ENCODE data around the gene CHST11. TPM values are rescaled to one million over a fixed set of nuclear protein-coding genes. Genes with fewer than 3 reads are reported as not detected.

Gene CHST11
- total and polyA plus RNA-seq, 2 donors from 2014 or later = 2.0 to 23.3 TPM

- no peak for TF ChIP-seq CTCF (IDR thresholded peaks at IDR 0.05; ENCODE audit: borderline replicate concordance, extremely low read depth, insufficient read depth)
- Histone ChIP-seq H3K9ac (ENCODE audit: low read length in 3 of 3) (no peak overlapping the region), H3K4me3 (ENCODE audit: low read length in 3 of 3) (no peak overlapping the region), H3K27ac (ENCODE audit: low read depth in 2 of 2, low read length in 2 of 2) (no peak overlapping the region), H3K27me3 (ENCODE audit: control insufficient read depth, insufficient read depth, low read length) (no peaks in the 10 kb centered on the region), H3K9me3 (ENCODE audit: control insufficient read depth in 2 of 3, insufficient read depth in 1 of 3, low read length in 3 of 3) (no peaks in the 10 kb centered on the region), H3K36me3 (ENCODE audit: control insufficient read depth in 2 of 3, insufficient read depth in 3 of 3, low read length in 3 of 3) (no peaks in the 10 kb centered on the region), H3K4me1 (ENCODE audit: control insufficient read depth in 2 of 3, insufficient read depth in 2 of 3, low read depth in 1 of 3, low read length in 3 of 3) (no peaks in the 10 kb centered on the region)
- no peak for DNase-seq
- intact Hi-C loops (cut with DNase I) = no loop called here
- no peak for FAIRE-seq
Observed at GRCh38 chr12:104746467-104747088, 289.8 kb downstream of the CHST11 start.

GRCh38 chr12:104747330-104747729 lies 290.6 kb downstream of the CHST11 start:
- Histone ChIP-seq H3K36me3 (ENCODE audit: control insufficient read depth in 2 of 3, insufficient read depth in 3 of 3, low read length in 3 of 3) (no peaks in the 10 kb centered on the region), H3K9ac (ENCODE audit: low read length in 3 of 3) (no peak overlapping the region), H3K4me3 (ENCODE audit: low read length in 3 of 3) (no peak overlapping the region), H3K27me3 (ENCODE audit: control insufficient read depth, insufficient read depth, low read length) (no peaks in the 10 kb centered on the region), H3K4me1 (ENCODE audit: control insufficient read depth in 2 of 3, insufficient read depth in 2 of 3, low read depth in 1 of 3, low read length in 3 of 3) (no peaks in the 10 kb centered on the region), H3K27ac (ENCODE audit: low read depth in 2 of 2, low read length in 2 of 2) (no peak overlapping the region), H3K9me3 (ENCODE audit: control insufficient read depth in 2 of 3, insufficient read depth in 1 of 3, low read length in 3 of 3) (no peaks in the 10 kb centered on the region)
- FAIRE-seq (no peak), DNase-seq (no peak)
- no peak for TF ChIP-seq CTCF (IDR thresholded peaks at IDR 0.05; ENCODE audit: borderline replicate concordance, extremely low read depth, insufficient read depth)
- intact Hi-C loops (cut with DNase I) = no loop called here

GRCh38 chr12:104747955-104748354 lies 291.2 kb downstream of the CHST11 start:
- no peak for TF ChIP-seq CTCF (IDR thresholded peaks at IDR 0.05; ENCODE audit: borderline replicate concordance, extremely low read depth, insufficient read depth)
- DNase-seq (no peak), FAIRE-seq (no peak)
- Histone ChIP-seq H3K27me3 (ENCODE audit: control insufficient read depth, insufficient read depth, low read length) (no peaks in the 10 kb centered on the region), H3K4me1 (ENCODE audit: control insufficient read depth in 2 of 3, insufficient read depth in 2 of 3, low read depth in 1 of 3, low read length in 3 of 3) (no peaks in the 10 kb centered on the region), H3K4me3 (ENCODE audit: low read length in 3 of 3) (no peak overlapping the region), H3K27ac (ENCODE audit: low read depth in 2 of 2, low read length in 2 of 2) (no peak overlapping the region), H3K36me3 (ENCODE audit: control insufficient read depth in 2 of 3, insufficient read depth in 3 of 3, low read length in 3 of 3) (no peaks in the 10 kb centered on the region), H3K9ac (ENCODE audit: low read length in 3 of 3) (no peak overlapping the region), H3K9me3 (ENCODE audit: control insufficient read depth in 2 of 3, insufficient read depth in 1 of 3, low read length in 3 of 3) (no peaks in the 10 kb centered on the region)
- intact Hi-C loops (cut with DNase I) = no loop called here

- Histone ChIP-seq H3K9ac (ENCODE audit: low read length in 3 of 3) (no peak overlapping the region), H3K27ac (ENCODE audit: low read depth in 2 of 2, low read length in 2 of 2) (no peak overlapping the region), H3K9me3 (ENCODE audit: control insufficient read depth in 2 of 3, insufficient read depth in 1 of 3, low read length in 3 of 3) (no peaks in the 10 kb centered on the region), H3K4me3 (ENCODE audit: low read length in 3 of 3) (no peak overlapping the region), H3K27me3 (ENCODE audit: control insufficient read depth, insufficient read depth, low read length) (no peaks in the 10 kb centered on the region), H3K36me3 (ENCODE audit: control insufficient read depth in 2 of 3, insufficient read depth in 3 of 3, low read length in 3 of 3) (no peaks in the 10 kb centered on the region), H3K4me1 (ENCODE audit: control insufficient read depth in 2 of 3, insufficient read depth in 2 of 3, low read depth in 1 of 3, low read length in 3 of 3) (no peaks in the 10 kb centered on the region)
- no peak for TF ChIP-seq CTCF (IDR thresholded peaks at IDR 0.05; ENCODE audit: borderline replicate concordance, extremely low read depth, insufficient read depth)
- DNase-seq (peak in 1 of 5 donors; percentile 31), FAIRE-seq (no peak)
- intact Hi-C loops (cut with DNase I) = no loop called here
Observed at GRCh38 chr12:104748356-104748755, 291.6 kb downstream of the CHST11 start.
